ENCODE results near the gene PRKAR1B. TPM values are rescaled to one million over a fixed set of nuclear protein-coding genes. Genes with fewer than 3 reads are reported as not detected.

PRKAR1B gene
- total and polyA plus RNA-seq, 8 donors = 4.5 to 45.8 (median 11.1) TPM

DNA sequence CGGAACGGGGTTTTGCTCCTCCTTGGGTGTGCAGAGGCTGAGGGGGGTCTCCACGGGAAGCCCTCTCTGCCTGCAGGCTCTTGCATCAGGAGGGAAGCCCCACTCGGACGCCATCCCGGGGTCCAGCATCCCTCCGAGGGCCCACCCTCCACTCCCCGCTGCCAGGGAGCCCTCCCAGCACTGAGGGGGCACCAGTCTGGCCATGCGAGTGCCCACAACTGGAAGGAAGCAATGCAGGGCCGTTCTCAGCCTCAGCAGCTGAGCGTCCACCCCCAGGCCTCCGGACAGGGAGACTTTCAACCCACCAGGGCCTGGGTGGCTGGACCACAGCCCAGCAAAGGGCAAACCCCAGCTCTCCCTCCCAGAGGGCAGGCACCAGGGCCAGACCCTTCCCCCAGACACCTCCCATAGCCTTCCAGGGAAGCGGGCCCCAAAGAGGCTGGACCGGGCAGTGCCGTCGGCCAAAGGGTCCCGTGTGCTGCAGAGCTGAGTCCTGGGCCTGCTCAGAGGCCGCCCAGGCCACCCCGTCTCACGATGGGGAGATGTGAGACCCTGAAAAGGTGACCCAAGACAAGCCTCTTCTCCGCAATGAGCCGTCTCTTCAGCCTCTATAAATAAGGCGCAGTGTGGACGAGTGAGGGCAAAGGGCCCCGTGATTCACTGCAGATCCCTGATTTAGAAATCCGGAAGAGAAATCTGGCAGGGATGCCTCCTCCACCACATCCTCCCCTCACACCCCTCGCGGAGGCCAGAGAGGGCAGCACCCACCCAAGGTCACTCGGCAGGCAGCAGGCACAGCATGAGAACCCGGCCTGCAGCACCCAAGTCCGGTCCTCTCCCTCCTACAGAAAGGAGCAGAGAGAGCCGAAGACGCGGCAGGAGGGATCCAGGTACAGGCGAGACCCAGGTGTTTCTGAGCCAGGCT, 82.4 kb downstream of the PRKAR1B start:
- Histone ChIP-seq H3K27me3 (no peaks in the 10 kb centered on the region), H3K9me3 (peaks cover 0 to 9% (median 3%) of the 10 kb centered on the region in 4 donors), H3K4me3 (no peak overlapping the region), H3K36me3 (peaks cover 0 to 4% (median 0%) of the 10 kb centered on the region in 4 donors), H3K4me1 (no peaks in the 10 kb centered on the region), H3K27ac (no peak overlapping the region)
- WGBS, 5 donors = 94 to 97% (median 96%) methylated on average over 21 to 35 of the region's 35 CpGs
- TF ChIP-seq EP300 (IDR thresholded peaks at IDR 0.05) (no peak), POLR2AphosphoS5 (IDR thresholded peaks at IDR 0.05) (no peak), CTCF (IDR thresholded peaks at IDR 0.05) (no peak), POLR2A (IDR thresholded peaks at IDR 0.05) (no peak)
- DNase-seq = no peak
- intact Hi-C loops (cut with DNase I; ENCODE audit: low total_unique reads) = no loop called here

DNA sequence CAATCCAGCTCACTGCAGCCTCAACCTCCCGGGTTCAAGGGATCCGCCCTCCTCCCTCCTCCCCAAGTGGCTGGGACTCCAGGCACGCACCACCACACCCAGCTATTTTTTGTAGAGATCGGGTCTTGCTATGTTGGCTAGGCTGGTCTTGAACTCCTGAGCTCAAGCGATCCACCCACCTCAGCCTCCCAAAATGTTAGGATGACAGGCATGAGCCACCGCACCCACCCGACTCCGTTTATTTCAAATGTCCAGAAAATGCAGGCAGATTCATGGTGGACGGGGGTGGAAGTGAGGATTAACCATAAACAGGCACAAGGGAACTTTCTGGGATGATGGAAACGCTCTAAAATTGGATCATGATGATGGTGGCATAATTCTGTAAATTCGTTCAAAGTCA, 85.1 kb downstream of the PRKAR1B start:
- no peaks in the 10 kb centered on the region for H3K4me1 ChIP-seq
- DNase-seq = no peak
- no peaks in the 10 kb centered on the region for H3K27me3 ChIP-seq
- no peak overlapping the region for H3K27ac ChIP-seq
- WGBS, 5 donors = 95 to 98% (median 97%) methylated on average over 11 of the region's 11 CpGs
- H3K4me3 ChIP-seq = no peak overlapping the region
- peaks cover 0 to 4% (median 0%) of the 10 kb centered on the region in 4 donors for H3K36me3 ChIP-seq
- intact Hi-C loops (cut with DNase I; ENCODE audit: low total_unique reads) = no loop called here
- TF ChIP-seq POLR2A (IDR thresholded peaks at IDR 0.05) = no peak
- no peak for TF ChIP-seq EP300 (IDR thresholded peaks at IDR 0.05)
- no peak for TF ChIP-seq CTCF (IDR thresholded peaks at IDR 0.05)
- no peak for TF ChIP-seq POLR2AphosphoS5 (IDR thresholded peaks at IDR 0.05)
- peaks cover 0 to 9% (median 3%) of the 10 kb centered on the region in 4 donors for H3K9me3 ChIP-seq

GRCh38 chr7:641269-641671, 85.8 kb downstream of the PRKAR1B start:
- Histone ChIP-seq H3K4me1 (no peaks in the 10 kb centered on the region), H3K9me3 (peaks cover 0 to 9% (median 3%) of the 10 kb centered on the region in 4 donors), H3K36me3 (peaks cover 0 to 4% (median 0%) of the 10 kb centered on the region in 4 donors), H3K4me3 (no peak overlapping the region), H3K27ac (no peak overlapping the region), H3K27me3 (no peaks in the 10 kb centered on the region)
- DNase-seq = no peak
- no peak for TF ChIP-seq POLR2A (IDR thresholded peaks at IDR 0.05)
- 84 to 95% (median 91%) methylated on average over 16 of the region's 16 CpGs for WGBS, 5 donors
- intact Hi-C loops (cut with DNase I; ENCODE audit: low total_unique reads) = no loop called here

DNA sequence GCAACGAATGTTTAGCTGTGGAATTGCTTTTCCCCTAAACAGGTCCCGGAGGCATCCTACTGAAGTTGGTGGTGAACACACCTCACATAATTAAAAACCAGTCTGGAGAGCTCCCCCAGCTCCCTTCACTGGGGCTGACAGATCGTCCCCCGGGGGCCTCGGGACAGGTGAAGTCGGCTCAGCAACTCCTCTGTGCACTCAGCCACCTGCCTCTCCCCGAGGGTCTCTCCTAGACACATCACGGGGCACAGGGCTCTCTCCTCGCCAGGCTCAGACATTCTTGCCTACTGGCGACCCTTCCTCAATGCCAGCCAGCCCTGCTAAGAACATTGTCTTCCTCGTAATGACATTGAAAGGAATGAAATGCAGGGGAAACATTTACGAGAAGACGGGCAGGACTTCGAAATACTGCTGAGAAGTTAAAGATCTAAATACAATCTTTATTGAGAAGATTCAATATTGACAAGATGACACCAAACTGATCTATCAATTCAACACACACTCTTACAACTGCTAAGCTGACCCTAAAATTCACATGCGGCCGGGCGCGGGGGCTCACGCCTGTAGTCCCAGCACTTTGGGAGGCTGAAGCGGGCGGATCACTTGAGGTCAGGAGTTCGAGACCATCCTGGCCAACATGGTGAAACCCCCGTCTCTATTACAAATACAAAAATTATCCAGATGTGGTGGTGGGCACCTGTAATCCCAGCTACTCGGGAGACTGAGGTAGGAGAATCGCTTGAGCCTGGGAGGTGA, 88.6 kb downstream of the PRKAR1B start:
- intact Hi-C loops (cut with DNase I; ENCODE audit: low total_unique reads) = no loop called here
- peaks cover 0 to 2% (median under 1%) of the 10 kb centered on the region in 4 donors for H3K9me3 ChIP-seq
- peaks cover 0 to under 1% (median 0%) of the 10 kb centered on the region in 4 donors for H3K36me3 ChIP-seq
- no peak for DNase-seq
- H3K4me1 ChIP-seq = no peaks in the 10 kb centered on the region
- no peaks in the 10 kb centered on the region for H3K27me3 ChIP-seq
- no peak overlapping the region for H3K27ac ChIP-seq
- TF ChIP-seq EP300 (IDR thresholded peaks at IDR 0.05) (no peak), POLR2A (IDR thresholded peaks at IDR 0.05) (no peak), CTCF (IDR thresholded peaks at IDR 0.05) (no peak), POLR2AphosphoS5 (IDR thresholded peaks at IDR 0.05) (no peak)
- WGBS, 5 donors = 94 to 97% (median 95%) methylated on average over 25 of the region's 25 CpGs
- no peak overlapping the region for H3K4me3 ChIP-seq

Measured in stomach (tissue), 9 donors.